Measurements from ENCODE around the gene PRKRA. TPM values are rescaled to one million over a fixed set of nuclear protein-coding genes. Genes with fewer than 3 reads are reported as not detected.

The PRKRA gene
- total and polyA plus RNA-seq, 2 of the 8 experiments (the other 6 are each of a cell fraction or from before 2014, with no cell fraction given), result 25.4 to 60.4 TPM

GRCh38 chr2:178413472-178414265, 37.3 kb downstream of the PRKRA start:
- Histone ChIP-seq H2AFZ (ENCODE audit: low read length) (peak overlapping the region; percentile 45), H3K27ac (ENCODE audit: low read depth, low read length) (peak overlapping the region; percentile 72), H2AK5ac (ENCODE audit: low read depth, low read length) (no peak overlapping the region), H4K8ac (ENCODE audit: extremely low read depth, insufficient read depth, low read length) (peak overlapping the region; percentile 93; the same call in 1 of the 2 replicates), H2BK5ac (ENCODE audit: low read depth, low read length) (peak overlapping the region; percentile 32; the same call in 1 of the 2 replicates), H3K23ac (ENCODE audit: insufficient read length) (no peak overlapping the region), H3K14ac (ENCODE audit: insufficient read length) (no peak overlapping the region), H2BK12ac (ENCODE audit: low read depth, low read length) (no peak overlapping the region), H3K4me1 (replicated peaks in 1 of 4; ENCODE audit: control insufficient read depth in 3 of 4, insufficient read depth in 4 of 4, low read length in 3 of 4) (peaks cover 0 to 2% (median 0%) of the 10 kb centered on the region in 4 experiments; a peak in 1 of 7 replicates), H2BK120ac (replicated peaks; ENCODE audit: low read depth, low read length) (no peak overlapping the region), H3K79me1 (ENCODE audit: low read depth, low read length) (no peaks in the 10 kb centered on the region), H3K4ac (replicated peaks; ENCODE audit: insufficient read length, low read depth, low read length) (no peak overlapping the region), H2BK15ac (ENCODE audit: low read length) (no peak overlapping the region), H4K91ac (replicated peaks; ENCODE audit: insufficient read length, low read length) (peak overlapping the region; percentile 62), H2BK20ac (ENCODE audit: low read length) (no peak overlapping the region), H3K9ac (replicated peaks in 1 of 4; ENCODE audit: extremely low read depth in 1 of 4, low read depth in 3 of 4, low read length in 3 of 4) (peak overlapping the region in 3 of 4 experiments; percentile 70 to 82 (median 74); a peak in 6 of 7 replicates), H3K4me2 (ENCODE audit: insufficient read depth in 1 of 2, low read depth in 2 of 2, low read length in 2 of 2) (peak overlapping the region; percentile 35 to 76), H3K9me3 (ENCODE audit: insufficient read depth in 2 of 2, low read depth in 1 of 2, low read length in 1 of 2) (no peaks in the 10 kb centered on the region), H4K5ac (ENCODE audit: insufficient read length, low read depth, low read length) (peak overlapping the region; percentile 81), H3K36me3 (ENCODE audit: control insufficient read depth in 2 of 4, insufficient read depth in 4 of 4, low read length in 3 of 4) (no peaks in the 10 kb centered on the region), H4K20me1 (replicated peaks in 1 of 2; ENCODE audit: control insufficient read depth in 1 of 2, insufficient read depth in 2 of 2, low read length in 2 of 2) (no peaks in the 10 kb centered on the region), H3K27me3 (replicated peaks in 1 of 4; ENCODE audit: control insufficient read depth in 3 of 4, extremely low read depth in 1 of 4, insufficient read depth in 3 of 4, low read length in 3 of 4) (no peaks in the 10 kb centered on the region), H3K23me2 (ENCODE audit: low read depth, low read length) (no peaks in the 10 kb centered on the region; the same call in 1 of the 2 replicates), H3K79me2 (ENCODE audit: control insufficient read depth in 1 of 2, insufficient read depth in 2 of 2, low read length in 2 of 2) (no peaks in the 10 kb centered on the region), H3K18ac (ENCODE audit: extremely low read depth, low read length) (peak overlapping the region; percentile 73; the same call in 1 of the 2 replicates), H3K56ac (replicated peaks; ENCODE audit: insufficient read length, low read depth, low read length) (no peak overlapping the region), H3K4me3 (ENCODE audit: extremely low read depth in 1 of 4, insufficient read depth in 2 of 4, low read depth in 3 of 4, low read length in 4 of 4) (peak overlapping the region; percentile 42 to 75 (median 62))
- 3% methylated on average over 45 of the region's 45 CpGs; no CpG with 5 or more reads in 1 of the 2 experiments for WGBS, 2 experiments (ENCODE audit: extremely low coverage in 1 of 2, insufficient coverage in 1 of 2, insufficient read length in 1 of 2, insufficient replicate concordance in 2 of 2, low coverage in 1 of 2, low lambda C conversion rate in 2 of 2, missing lambda C conversion rate in 1 of 2)
- ChIA-PET CTCF (ENCODE audit: partially characterized antibody) (interaction anchor here (0.9 to 7.9 kb wide), 38 partner anchors 9 to 507 kb away, joined by 3 to 64 read pairs (median 4); partner anchors contain the start of gene RBM45), POLR2A (ENCODE audit: partially characterized antibody) (interaction anchor here (0.6 to 3.2 kb wide), 15 partner anchors 8 to 631 kb away, joined by 3 to 30 read pairs (median 3); partner anchors contain the start of genes PJVK, PRKRA and RBM45)
- FAIRE-seq (no peak), DNase-seq (ENCODE audit: low read depth in 1 of 2, low spot score in 2 of 2) (peak; percentile 59 to 87)
- TF ChIP-seq GTF2F1 (IDR thresholded peaks at IDR 0.05; ENCODE audit: borderline replicate concordance, low read depth, low read length) (no peak), CBX5 (IDR thresholded peaks at IDR 0.05; ENCODE audit: low read depth, low read length) (no peak), CHD1 (IDR thresholded peaks at IDR 0.05; ENCODE audit: low read depth, low read length) (no peak), CEBPB (IDR thresholded peaks at IDR 0.05; ENCODE audit: low read depth, low read length) (no peak), FOSL1 (IDR thresholded peaks at IDR 0.05; ENCODE audit: insufficient read depth, low read depth, low read length) (no peak), NANOG (IDR thresholded peaks at IDR 0.05; ENCODE audit: insufficient read depth, low read depth, low read length, poor library complexity, severe bottlenecking) (no peak), SIX5 (IDR thresholded peaks at IDR 0.05; ENCODE audit: low read depth, low read length) (no peak), SP1 (IDR thresholded peaks at IDR 0.05; ENCODE audit: low read depth, low read length) (no peak), SP4 (IDR thresholded peaks at IDR 0.05; ENCODE audit: low read length) (no peak), POU5F1 (IDR thresholded peaks at IDR 0.05; ENCODE audit: low read depth, low read length) (no peak), EP300 (IDR thresholded peaks at IDR 0.05; ENCODE audit: borderline replicate concordance in 1 of 2, low read depth in 2 of 2, low read length in 2 of 2) (no peak), BCL11A (IDR thresholded peaks at IDR 0.05; ENCODE audit: low read depth in 2 of 2, low read length in 2 of 2) (no peak)

All from H1 (cell line).